GM12875 (cell line): ENCODE data around the gene GPR158.

Experiments
- H3K4me3 ChIP-seq: one replicate; pipeline ENCODE4 v1.5.1; 2011; ENCODE audit warnings: low read depth, low read length, control low read depth
- CTCF ChIP-seq: IDR thresholded peaks from 2 replicates; pipeline ENCODE4 v1.5.1; 2011; ENCODE audit warnings: low read depth, mild to moderate bottlenecking, control low read depth, inconsistent platforms, low read length, moderate library complexity, borderline replicate concordance; ENCODE audit not compliant: insufficient read depth

GPR158 gene

GRCh38 chr10:25506821-25507335 lies 332.1 kb downstream of the GPR158 start:
- H3K4me3 ChIP-seq, result no peak overlapping the region
- no peak for TF ChIP-seq CTCF

GRCh38 chr10:25508112-25508815 lies 333.5 kb downstream of the GPR158 start:
- TF ChIP-seq CTCF, result no peak
- H3K4me3 ChIP-seq, result no peak overlapping the region

GRCh38 chr10:25509151-25509550 lies 334.4 kb downstream of the GPR158 start:
- no peak overlapping the region for H3K4me3 ChIP-seq
- no peak for TF ChIP-seq CTCF

- no peak for TF ChIP-seq CTCF
- no peak overlapping the region for H3K4me3 ChIP-seq
These were observed 347.5 kb downstream of the GPR158 start for GRCh38 chr10:25522294-25522693.

GRCh38 chr10:25522946-25523608 lies 348.3 kb downstream of the GPR158 start:
- H3K4me3 ChIP-seq, result no peak overlapping the region
- no peak for TF ChIP-seq CTCF

- no peak for TF ChIP-seq CTCF
- no peak overlapping the region for H3K4me3 ChIP-seq
These were observed 355.5 kb downstream of the GPR158 start for GRCh38 chr10:25530306-25530705.

- H3K4me3 ChIP-seq, result no peak overlapping the region
- no peak for TF ChIP-seq CTCF
These were observed 356.8 kb downstream of the GPR158 start for GRCh38 chr10:25531457-25532061.
